Measurements from ENCODE around the gene C4BPA. TPM values are rescaled to one million over a fixed set of nuclear protein-coding genes. Genes with fewer than 3 reads are reported as not detected.

The C4BPA gene
- polyA plus RNA-seq, 4 donors = 0.07 to 2.4 (median 0.22) TPM; not detected in 1

DNA sequence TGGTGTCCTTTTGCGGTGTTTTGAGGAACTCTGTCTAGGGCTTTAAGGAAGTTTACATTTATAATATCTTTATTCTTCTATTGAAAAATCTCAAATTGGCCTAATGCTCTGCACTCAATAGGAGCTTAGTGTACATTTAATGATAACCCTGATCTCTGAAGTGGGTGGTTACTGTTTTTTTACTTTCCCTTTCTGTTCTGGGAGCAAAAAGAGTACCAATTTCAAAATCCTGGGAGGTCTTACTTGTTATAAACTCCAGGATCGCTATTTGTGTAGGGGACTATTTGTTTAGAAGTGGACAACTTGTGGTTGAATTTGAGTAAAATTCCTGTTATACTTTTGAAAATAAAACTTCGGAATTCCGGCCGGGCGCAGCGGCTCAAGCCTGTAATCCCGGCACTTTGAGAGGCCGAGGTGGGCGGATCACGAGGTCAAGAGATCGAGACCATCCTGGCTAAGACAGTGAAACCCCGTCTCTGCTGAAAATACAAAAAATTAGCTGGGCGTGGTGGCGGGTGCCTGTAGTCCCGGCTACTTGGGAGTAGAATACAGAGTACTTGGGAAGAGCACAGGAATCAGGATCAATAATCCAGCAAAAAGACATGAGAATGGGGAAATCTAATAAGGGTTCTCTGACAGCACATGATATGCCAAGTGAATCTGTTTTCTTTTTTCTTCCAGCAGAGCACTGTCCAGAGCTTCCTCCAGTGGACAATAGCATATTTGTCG lies 14.2 kb upstream of the C4BPA start:
- H3K27ac ChIP-seq (ENCODE audit: low read depth in 1 of 3, low read length in 2 of 3) = peak overlapping the region in 1 of 3 donors; percentile 62
- no peaks in the 10 kb centered on the region for H3K9me3 ChIP-seq (ENCODE audit: control insufficient read depth in 2 of 2, insufficient read depth in 1 of 2, low read depth in 1 of 2, low read length in 1 of 2)
- DNase-seq = no peak
- H3K27me3 ChIP-seq (ENCODE audit: control insufficient read depth in 3 of 3, insufficient read depth in 3 of 3, low read length in 3 of 3) = no peaks in the 10 kb centered on the region
- FAIRE-seq = no peak
- 82 to 87% (median 87%) methylated on average over 17 of the region's 17 CpGs for WGBS, 3 donors
- peaks cover 3 to 14% (median 4%) of the 10 kb centered on the region in 3 donors for H3K4me1 ChIP-seq (ENCODE audit: control insufficient read depth in 3 of 3, insufficient read depth in 2 of 3, low read depth in 1 of 3, low read length in 2 of 3)
- H3K4me3 ChIP-seq (ENCODE audit: low read depth in 1 of 3, low read length in 3 of 3) = no peak overlapping the region
- no peaks in the 10 kb centered on the region for H3K36me3 ChIP-seq (ENCODE audit: control insufficient read depth in 3 of 3, insufficient read depth in 2 of 3, low read depth in 1 of 3, low read length in 3 of 3)

DNA sequence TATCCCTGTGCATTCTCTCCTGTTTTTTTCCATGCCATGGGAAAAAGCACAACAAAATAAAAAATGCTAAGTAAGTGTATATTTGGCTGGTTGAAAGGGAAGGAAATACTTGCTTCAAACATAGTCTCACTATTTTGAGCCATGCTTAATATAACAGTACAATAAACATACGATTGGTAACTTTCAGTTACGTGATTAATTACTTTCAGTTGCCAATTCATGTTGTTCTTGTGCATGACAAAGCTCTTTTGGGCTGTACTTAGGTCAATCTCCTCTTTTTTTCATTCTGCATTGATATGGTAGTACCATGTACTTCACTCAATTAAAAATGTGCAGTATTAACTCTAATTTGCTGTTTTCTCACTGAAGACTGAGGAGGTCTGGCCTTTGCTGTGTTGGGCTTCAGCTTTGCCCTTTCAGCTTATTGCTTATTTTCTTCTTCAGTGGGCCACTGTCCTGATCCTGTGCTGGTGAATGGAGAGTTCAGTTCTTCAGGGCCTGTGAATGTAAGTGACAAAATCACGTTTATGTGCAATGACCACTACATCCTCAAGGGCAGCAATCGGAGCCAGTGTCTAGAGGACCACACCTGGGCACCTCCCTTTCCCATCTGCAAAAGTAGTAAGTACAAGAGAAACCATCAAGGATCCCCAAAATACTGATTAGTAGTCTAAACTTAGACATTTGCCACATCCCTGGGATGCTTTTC lies 12.7 kb upstream of the C4BPA start:
- FAIRE-seq (no peak), DNase-seq (no peak)
- Histone ChIP-seq H3K36me3 (ENCODE audit: control insufficient read depth in 3 of 3, insufficient read depth in 2 of 3, low read depth in 1 of 3, low read length in 3 of 3) (no peaks in the 10 kb centered on the region), H3K4me1 (ENCODE audit: control insufficient read depth in 3 of 3, insufficient read depth in 2 of 3, low read depth in 1 of 3, low read length in 2 of 3) (peaks cover 2 to 14% (median 4%) of the 10 kb centered on the region in 3 donors), H3K9me3 (ENCODE audit: control insufficient read depth in 2 of 2, insufficient read depth in 1 of 2, low read depth in 1 of 2, low read length in 1 of 2) (no peaks in the 10 kb centered on the region), H3K4me3 (ENCODE audit: low read depth in 1 of 3, low read length in 3 of 3) (no peak overlapping the region), H3K27ac (ENCODE audit: low read depth in 1 of 3, low read length in 2 of 3) (no peak overlapping the region), H3K27me3 (ENCODE audit: control insufficient read depth in 3 of 3, insufficient read depth in 3 of 3, low read length in 3 of 3) (peaks cover 0 to 2% (median 0%) of the 10 kb centered on the region in 3 donors)
- 63 to 68% (median 67%) methylated on average over 4 of the region's 4 CpGs for WGBS, 3 donors

DNA sequence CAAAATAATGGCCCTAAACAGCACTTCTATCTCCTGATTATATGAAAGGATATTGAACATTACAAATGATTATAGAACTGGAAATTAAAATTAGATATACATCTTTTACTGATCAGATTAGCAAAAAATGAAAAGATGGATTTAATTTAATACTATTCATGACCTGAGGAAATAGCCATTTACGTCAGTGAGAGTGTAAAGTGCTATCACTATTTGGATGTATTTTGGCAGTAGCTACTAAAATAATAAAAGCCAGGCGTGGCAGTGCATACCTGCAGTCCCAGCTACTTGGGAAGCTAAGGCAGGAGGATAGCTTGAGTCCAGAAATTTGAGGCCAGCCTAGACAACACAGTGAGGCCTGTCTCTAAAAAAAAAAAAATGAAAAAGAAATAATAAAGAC lies 10.1 kb upstream of the C4BPA start:
- Histone ChIP-seq H3K4me1 (ENCODE audit: control insufficient read depth in 3 of 3, insufficient read depth in 2 of 3, low read depth in 1 of 3, low read length in 2 of 3) (peaks cover 2 to 7% (median 4%) of the 10 kb centered on the region in 3 donors), H3K4me3 (ENCODE audit: low read depth in 1 of 3, low read length in 3 of 3) (no peak overlapping the region), H3K36me3 (ENCODE audit: control insufficient read depth in 3 of 3, insufficient read depth in 2 of 3, low read depth in 1 of 3, low read length in 3 of 3) (no peaks in the 10 kb centered on the region), H3K27me3 (ENCODE audit: control insufficient read depth in 3 of 3, insufficient read depth in 3 of 3, low read length in 3 of 3) (peaks cover 0 to 3% (median 0%) of the 10 kb centered on the region in 3 donors), H3K9me3 (ENCODE audit: control insufficient read depth in 2 of 2, insufficient read depth in 1 of 2, low read depth in 1 of 2, low read length in 1 of 2) (no peaks in the 10 kb centered on the region), H3K27ac (ENCODE audit: low read depth in 1 of 3, low read length in 2 of 3) (no peak overlapping the region)
- FAIRE-seq (no peak), DNase-seq (peak in 1 of 2 donors; percentile 24)
- 19 to 47% (median 20%) methylated on average over 2 of the region's 2 CpGs for WGBS, 3 donors

GRCh38 chr1:207097871-207098324 lies 6.1 kb upstream of the C4BPA start:
- Histone ChIP-seq H3K36me3 (ENCODE audit: control insufficient read depth in 3 of 3, insufficient read depth in 2 of 3, low read depth in 1 of 3, low read length in 3 of 3) (no peaks in the 10 kb centered on the region), H3K27me3 (ENCODE audit: control insufficient read depth in 3 of 3, insufficient read depth in 3 of 3, low read length in 3 of 3) (peaks cover 0 to 3% (median 0%) of the 10 kb centered on the region in 3 donors), H3K9me3 (ENCODE audit: control insufficient read depth in 2 of 2, insufficient read depth in 1 of 2, low read depth in 1 of 2, low read length in 1 of 2) (no peaks in the 10 kb centered on the region), H3K4me3 (ENCODE audit: low read depth in 1 of 3, low read length in 3 of 3) (no peak overlapping the region), H3K27ac (ENCODE audit: low read depth in 1 of 3, low read length in 2 of 3) (no peak overlapping the region), H3K4me1 (ENCODE audit: control insufficient read depth in 3 of 3, insufficient read depth in 2 of 3, low read depth in 1 of 3, low read length in 2 of 3) (no peaks in the 10 kb centered on the region)
- no peak for DNase-seq
- 70 to 88% (median 74%) methylated on average over 3 of the region's 3 CpGs for WGBS, 3 donors
- FAIRE-seq = no peak

DNA sequence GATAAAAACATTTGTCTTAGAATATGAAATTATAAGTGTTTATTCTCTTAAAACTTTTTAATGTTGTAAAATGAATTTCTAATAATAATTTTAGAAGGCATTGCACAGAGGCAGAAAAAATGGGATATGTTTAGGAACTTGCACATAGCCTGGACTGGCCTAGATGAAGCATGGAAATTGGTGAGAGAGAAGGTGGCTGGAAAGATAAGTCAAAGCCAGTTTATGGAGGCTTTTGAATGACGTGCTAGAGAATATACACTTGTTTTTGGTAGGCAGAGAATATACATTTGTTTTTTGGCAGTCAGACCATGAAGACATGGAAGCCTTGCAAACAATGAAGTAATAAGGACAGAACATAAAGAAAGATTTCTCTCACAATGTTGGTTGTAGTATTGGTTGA lies 2.3 kb upstream of the C4BPA start:
- no peaks in the 10 kb centered on the region for H3K9me3 ChIP-seq (ENCODE audit: control insufficient read depth in 2 of 2, insufficient read depth in 1 of 2, low read depth in 1 of 2, low read length in 1 of 2)
- no peak overlapping the region for H3K4me3 ChIP-seq (ENCODE audit: low read depth in 1 of 3, low read length in 3 of 3)
- no peak overlapping the region for H3K27ac ChIP-seq (ENCODE audit: low read depth in 1 of 3, low read length in 2 of 3)
- DNase-seq = no peak
- H3K36me3 ChIP-seq (ENCODE audit: control insufficient read depth in 3 of 3, insufficient read depth in 2 of 3, low read depth in 1 of 3, low read length in 3 of 3) = no peaks in the 10 kb centered on the region
- WGBS, 3 donors = 79 to 100% (median 92%) methylated on average over 1 of the region's 1 CpG
- H3K4me1 ChIP-seq (ENCODE audit: control insufficient read depth in 3 of 3, insufficient read depth in 2 of 3, low read depth in 1 of 3, low read length in 2 of 3) = no peaks in the 10 kb centered on the region
- no peak for FAIRE-seq
- H3K27me3 ChIP-seq (ENCODE audit: control insufficient read depth in 3 of 3, insufficient read depth in 3 of 3, low read length in 3 of 3) = no peaks in the 10 kb centered on the region

DNA sequence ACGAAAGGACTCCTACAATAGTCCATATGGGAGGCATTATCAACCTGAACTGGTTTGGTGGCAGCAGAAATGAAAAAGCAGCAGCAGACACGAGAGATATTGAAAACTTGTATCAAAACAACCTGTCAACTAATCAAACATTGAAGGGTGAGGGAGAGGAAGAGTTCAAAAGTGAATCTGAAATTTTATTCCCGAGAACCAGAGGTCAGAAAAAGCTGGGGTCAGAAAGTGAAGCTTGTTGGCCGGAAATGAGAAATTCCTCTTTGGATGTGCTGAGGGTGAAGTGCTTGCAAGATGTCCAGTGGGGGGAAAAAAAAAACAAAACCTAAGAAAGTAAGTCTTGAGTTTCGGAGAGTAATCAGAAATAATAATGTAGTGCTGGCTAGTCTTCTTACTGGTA lies 1.9 kb upstream of the C4BPA start:
- Histone ChIP-seq H3K27me3 (ENCODE audit: control insufficient read depth in 3 of 3, insufficient read depth in 3 of 3, low read length in 3 of 3) (no peaks in the 10 kb centered on the region), H3K4me3 (ENCODE audit: low read depth in 1 of 3, low read length in 3 of 3) (no peak overlapping the region), H3K27ac (ENCODE audit: low read depth in 1 of 3, low read length in 2 of 3) (no peak overlapping the region), H3K4me1 (ENCODE audit: control insufficient read depth in 3 of 3, insufficient read depth in 2 of 3, low read depth in 1 of 3, low read length in 2 of 3) (no peaks in the 10 kb centered on the region), H3K36me3 (ENCODE audit: control insufficient read depth in 3 of 3, insufficient read depth in 2 of 3, low read depth in 1 of 3, low read length in 3 of 3) (no peaks in the 10 kb centered on the region), H3K9me3 (ENCODE audit: control insufficient read depth in 2 of 2, insufficient read depth in 1 of 2, low read depth in 1 of 2, low read length in 1 of 2) (no peaks in the 10 kb centered on the region)
- 81 to 82% (median 82%) methylated on average over 5 of the region's 5 CpGs for WGBS, 3 donors
- FAIRE-seq (no peak), DNase-seq (no peak)

DNA sequence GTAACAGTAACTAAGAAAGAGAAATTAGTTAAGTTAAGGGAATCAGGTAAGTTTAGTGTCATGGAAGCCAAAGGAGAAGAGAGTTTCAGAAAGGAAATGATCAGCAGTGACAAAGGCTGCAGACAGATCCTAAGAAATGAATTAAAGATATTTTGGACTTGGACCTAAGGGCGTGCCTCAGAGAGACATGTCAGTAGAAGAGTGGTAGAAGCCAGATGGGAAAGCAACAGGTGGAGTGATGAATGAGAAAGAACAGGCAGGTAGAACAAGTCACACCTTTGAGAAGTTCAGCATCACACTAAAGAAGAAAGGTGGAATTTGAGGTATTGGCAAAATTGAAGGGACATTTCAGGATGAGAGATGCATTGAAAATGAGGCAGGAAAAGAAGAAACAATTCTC lies 1.4 kb upstream of the C4BPA start:
- H3K9me3 ChIP-seq (ENCODE audit: control insufficient read depth in 2 of 2, insufficient read depth in 1 of 2, low read depth in 1 of 2, low read length in 1 of 2) = no peaks in the 10 kb centered on the region
- no peaks in the 10 kb centered on the region for H3K36me3 ChIP-seq (ENCODE audit: control insufficient read depth in 3 of 3, insufficient read depth in 2 of 3, low read depth in 1 of 3, low read length in 3 of 3)
- no peak overlapping the region for H3K27ac ChIP-seq (ENCODE audit: low read depth in 1 of 3, low read length in 2 of 3)
- DNase-seq (peak in 1 of 2 donors; percentile 36), FAIRE-seq (no peak)
- WGBS, 3 donors = 20 to 54% (median 39%) methylated on average over 1 of the region's 1 CpG
- no peak overlapping the region for H3K4me3 ChIP-seq (ENCODE audit: low read depth in 1 of 3, low read length in 3 of 3)
- no peaks in the 10 kb centered on the region for H3K27me3 ChIP-seq (ENCODE audit: control insufficient read depth in 3 of 3, insufficient read depth in 3 of 3, low read length in 3 of 3)
- H3K4me1 ChIP-seq (ENCODE audit: control insufficient read depth in 3 of 3, insufficient read depth in 2 of 3, low read depth in 1 of 3, low read length in 2 of 3) = no peaks in the 10 kb centered on the region

- Histone ChIP-seq H3K9me3 (ENCODE audit: control insufficient read depth in 2 of 2, insufficient read depth in 1 of 2, low read depth in 1 of 2, low read length in 1 of 2) (no peaks in the 10 kb centered on the region), H3K36me3 (ENCODE audit: control insufficient read depth in 3 of 3, insufficient read depth in 2 of 3, low read depth in 1 of 3, low read length in 3 of 3) (no peaks in the 10 kb centered on the region), H3K4me3 (ENCODE audit: low read depth in 1 of 3, low read length in 3 of 3) (no peak overlapping the region), H3K27ac (ENCODE audit: low read depth in 1 of 3, low read length in 2 of 3) (no peak overlapping the region), H3K4me1 (ENCODE audit: control insufficient read depth in 3 of 3, insufficient read depth in 2 of 3, low read depth in 1 of 3, low read length in 2 of 3) (no peaks in the 10 kb centered on the region), H3K27me3 (ENCODE audit: control insufficient read depth in 3 of 3, insufficient read depth in 3 of 3, low read length in 3 of 3) (peaks cover 0 to 4% (median 0%) of the 10 kb centered on the region in 3 donors)
- DNase-seq (peak in 1 of 2 donors; percentile 25), FAIRE-seq (no peak)
- 79 to 85% (median 83%) methylated on average over 3 of the region's 3 CpGs for WGBS, 3 donors
Observed at GRCh38 chr1:207109004-207109403, 5.0 kb downstream of the C4BPA start.
